Nephron progenitor cell (in vitro differentiated cells): ENCODE data around the gene PKP3.
A peak's percentile ranks its signal among the peaks of the same experiment; 100 is the strongest.

Source experiments
- DNase-seq: peaks from one replicate; pipeline ENCODE4 v3.0.0; 2021
- H3K27ac Mint-ChIP-seq: 2 replicates; pipeline ENCODE4 v1.8.0; 2021; ENCODE audit warnings: mild to moderate bottlenecking, moderate library complexity, mixed read lengths
- H3K27me3 Mint-ChIP-seq: 2 replicates; pipeline ENCODE4 v1.8.0; 2021; ENCODE audit warnings: mild to moderate bottlenecking, low read depth, mixed read lengths; ENCODE audit not compliant: poor library complexity
- H3K36me3 Mint-ChIP-seq: 2 replicates; pipeline ENCODE4 v1.8.0; 2021; ENCODE audit warnings: low read depth, mixed read lengths
- H3K4me1 Mint-ChIP-seq: 2 replicates; pipeline ENCODE4 v1.8.0; 2021; ENCODE audit warnings: mixed read lengths
- H3K4me3 Mint-ChIP-seq: 2 replicates; pipeline ENCODE4 v1.8.0; 2021; ENCODE audit warnings: mild to moderate bottlenecking, moderate library complexity, mixed read lengths
- H3K9me3 Mint-ChIP-seq: 2 replicates; pipeline ENCODE4 v1.8.0; 2021; ENCODE audit warnings: mild to moderate bottlenecking, moderate library complexity, mixed read lengths
- CTCF ChIP-seq: fragments of 200-600 bp; sonication (generic); IDR thresholded peaks from 2 replicates; pipeline ENCODE4 v1.5.0; 2021; ENCODE audit warnings: antibody characterized with exemption

PKP3 gene

GRCh38 chr11:444396-445144 lies 50.6 kb downstream of the PKP3 start:
- Mint-ChIP-seq H3K36me3 (no peaks in the 10 kb centered on the region), H3K4me1 (peaks cover 37% of the 10 kb centered on the region), H3K27ac (no peak overlapping the region), H3K9me3 (no peaks in the 10 kb centered on the region), H3K27me3 (peaks cover 4% of the 10 kb centered on the region), H3K4me3 (peak overlapping the region; percentile 23)
- TF ChIP-seq CTCF, result no peak
- no peak for DNase-seq

- Mint-ChIP-seq H3K9me3 (no peaks in the 10 kb centered on the region), H3K27ac (peak overlapping the region; percentile 86), H3K36me3 (no peaks in the 10 kb centered on the region), H3K4me3 (no peak overlapping the region), H3K27me3 (peaks cover 4% of the 10 kb centered on the region), H3K4me1 (peaks cover 36% of the 10 kb centered on the region)
- no peak for TF ChIP-seq CTCF
- no peak for DNase-seq
Observed at GRCh38 chr11:445765-446588, 52.0 kb downstream of the PKP3 start.

- H3K4me3 Mint-ChIP-seq, result no peak overlapping the region
- no peaks in the 10 kb centered on the region for H3K36me3 Mint-ChIP-seq
- H3K27me3 Mint-ChIP-seq, result peaks cover 4% of the 10 kb centered on the region
- no peak for DNase-seq
- peaks cover 41% of the 10 kb centered on the region for H3K4me1 Mint-ChIP-seq
- no peaks in the 10 kb centered on the region for H3K9me3 Mint-ChIP-seq
- H3K27ac Mint-ChIP-seq, result no peak overlapping the region
- TF ChIP-seq CTCF, result no peak
Observed at GRCh38 chr11:446891-447290, 52.9 kb downstream of the PKP3 start.

GRCh38 chr11:447923-448731 lies 54.1 kb downstream of the PKP3 start:
- Mint-ChIP-seq H3K36me3 (peaks cover 4% of the 10 kb centered on the region), H3K4me3 (peak overlapping the region; percentile 85), H3K9me3 (no peaks in the 10 kb centered on the region), H3K27ac (peak overlapping the region; percentile 98), H3K4me1 (peaks cover 51% of the 10 kb centered on the region), H3K27me3 (peaks cover 4% of the 10 kb centered on the region)
- TF ChIP-seq CTCF, result peak; percentile 72
- peak; percentile 98 for DNase-seq

- Mint-ChIP-seq H3K4me1 (peaks cover 55% of the 10 kb centered on the region), H3K36me3 (peaks cover 21% of the 10 kb centered on the region), H3K4me3 (peak within 1 kb of the TSS; percentile 94), H3K9me3 (no peaks in the 10 kb centered on the region), H3K27ac (peak within 1 kb of the TSS; percentile 83), H3K27me3 (peaks cover 4% of the 10 kb centered on the region)
- no peak for TF ChIP-seq CTCF
- DNase-seq, result peak; percentile 97
Observed at GRCh38 chr11:449889-450808, 56.1 kb downstream of the PKP3 start, which contains the start of gene PTDSS2. Gene PTDSS2, plus strand, starts transcription at chr11:450279. Its CDS starts 177 bp downstream, at chr11:450456.
